Upper lobe of right lung (tissue), 1 donor: ENCODE data around the gene ADAMTS6. TPM values are rescaled to one million over a fixed set of nuclear protein-coding genes. Genes with fewer than 3 reads are reported as not detected.

Experiments
- ATAC-seq: fragments of 200-7000 bp; cut with Tn5 transposase; one replicate; pipeline ENCODE4 v1.9.1; 2020; ENCODE audit warnings: mild to moderate bottlenecking, moderate library complexity
- DNase-seq: peaks from one replicate; pipeline ENCODE4 v3.0.0-alpha.2; 2020
- H3K27ac ChIP-seq: fragments of 200-600 bp; one replicate; pipeline ENCODE4 v1.8.0; 2022
- H3K27me3 ChIP-seq: fragments of 200-600 bp; one replicate; pipeline ENCODE4 v1.8.0; 2022; ENCODE audit warnings: mild to moderate bottlenecking
- H3K36me3 ChIP-seq: fragments of 200-600 bp; one replicate; pipeline ENCODE4 v1.8.0; 2022
- H3K4me1 ChIP-seq: fragments of 200-600 bp; one replicate; pipeline ENCODE4 v1.8.0; 2022
- H3K4me3 ChIP-seq: fragments of 200-600 bp; one replicate; pipeline ENCODE4 v1.8.0; 2022; ENCODE audit warnings: mild to moderate bottlenecking
- H3K9me3 ChIP-seq: fragments of 200-600 bp; one replicate; pipeline ENCODE4 v1.8.0; 2022
- intact Hi-C: fragments of 100-400 bp; cut with DNase I; formaldehyde crosslinking; loops from one replicate; pipeline ENCODE4 v1.11.0; 2022
- total RNA-seq: library from RNA; stranded (reverse); fragmentation: NEBNext Ultra II Directional; extraction: Animal tissue kit (Norgen Biotek cat#: 25700); gene quantifications from one replicate; pipeline ENCODE4 v1.2.1, GENCODE V29; 2021
- TF ChIP-seq, protein P1 (sequence below): fragments of 200-600 bp; IDR thresholded peaks from one replicate; pipeline ENCODE4 v1.8.0; 2022; ENCODE audit warnings: antibody characterized with exemption
- donor health status: DM: no; HTN: yes; CAD: no; lungs with severe emphysema.

Gene ADAMTS6
- total RNA-seq, 1 donor from 2014 or later = 2.3 TPM

DNA sequence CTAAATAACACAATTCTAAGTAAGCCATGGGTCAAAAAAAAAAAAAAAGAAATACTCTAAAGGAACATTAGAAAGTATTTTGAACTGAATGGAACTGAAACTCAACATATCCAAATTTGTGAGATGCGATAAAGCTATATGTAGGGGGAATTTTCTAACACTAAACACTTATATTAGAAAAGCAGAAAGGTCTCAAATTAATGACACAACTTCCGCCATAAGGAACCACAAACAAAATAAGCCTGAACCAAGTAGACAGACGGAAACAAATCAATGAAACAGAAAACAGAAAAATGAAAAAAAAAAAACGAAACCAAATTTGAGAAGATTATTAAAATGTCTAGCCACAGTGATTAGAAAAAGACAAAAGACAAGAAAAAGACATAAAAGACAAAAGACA, 39.9 kb downstream of the ADAMTS6 start:
- H3K27me3 ChIP-seq = no peaks in the 10 kb centered on the region
- no peak overlapping the region for H3K27ac ChIP-seq
- DNase-seq (no peak), ATAC-seq (no peak)
- TF ChIP-seq, protein P1, sequence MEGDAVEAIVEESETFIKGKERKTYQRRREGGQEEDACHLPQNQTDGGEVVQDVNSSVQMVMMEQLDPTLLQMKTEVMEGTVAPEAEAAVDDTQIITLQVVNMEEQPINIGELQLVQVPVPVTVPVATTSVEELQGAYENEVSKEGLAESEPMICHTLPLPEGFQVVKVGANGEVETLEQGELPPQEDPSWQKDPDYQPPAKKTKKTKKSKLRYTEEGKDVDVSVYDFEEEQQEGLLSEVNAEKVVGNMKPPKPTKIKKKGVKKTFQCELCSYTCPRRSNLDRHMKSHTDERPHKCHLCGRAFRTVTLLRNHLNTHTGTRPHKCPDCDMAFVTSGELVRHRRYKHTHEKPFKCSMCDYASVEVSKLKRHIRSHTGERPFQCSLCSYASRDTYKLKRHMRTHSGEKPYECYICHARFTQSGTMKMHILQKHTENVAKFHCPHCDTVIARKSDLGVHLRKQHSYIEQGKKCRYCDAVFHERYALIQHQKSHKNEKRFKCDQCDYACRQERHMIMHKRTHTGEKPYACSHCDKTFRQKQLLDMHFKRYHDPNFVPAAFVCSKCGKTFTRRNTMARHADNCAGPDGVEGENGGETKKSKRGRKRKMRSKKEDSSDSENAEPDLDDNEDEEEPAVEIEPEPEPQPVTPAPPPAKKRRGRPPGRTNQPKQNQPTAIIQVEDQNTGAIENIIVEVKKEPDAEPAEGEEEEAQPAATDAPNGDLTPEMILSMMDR = no peak
- intact Hi-C loops = no loop called here
- H3K9me3 ChIP-seq = no peaks in the 10 kb centered on the region
- H3K4me1 ChIP-seq = no peaks in the 10 kb centered on the region
- H3K36me3 ChIP-seq = no peaks in the 10 kb centered on the region
- no peak overlapping the region for H3K4me3 ChIP-seq

DNA sequence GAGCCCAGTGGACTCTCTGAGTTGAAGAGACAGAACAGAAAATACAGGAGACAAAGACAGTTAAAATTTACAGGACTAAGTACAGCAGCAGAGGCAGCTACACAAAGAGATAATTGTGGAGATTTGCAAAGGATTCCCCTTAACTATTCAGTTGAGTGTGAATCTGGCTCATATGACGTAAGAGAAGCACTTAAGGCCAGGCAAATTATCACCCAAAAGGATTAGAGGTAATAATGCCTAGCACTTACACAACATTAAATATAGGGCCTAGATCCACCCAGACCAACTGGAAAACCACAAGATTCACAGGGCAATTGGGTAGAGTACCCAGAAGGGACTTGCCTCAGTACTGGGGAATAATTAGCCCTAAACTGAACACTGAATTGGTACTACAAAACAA, 41.3 kb downstream of the ADAMTS6 start:
- H3K4me1 ChIP-seq = no peaks in the 10 kb centered on the region
- no peaks in the 10 kb centered on the region for H3K9me3 ChIP-seq
- intact Hi-C loops = no loop called here
- H3K4me3 ChIP-seq = no peak overlapping the region
- no peaks in the 10 kb centered on the region for H3K36me3 ChIP-seq
- DNase-seq (no peak), ATAC-seq (no peak)
- H3K27ac ChIP-seq = no peak overlapping the region
- TF ChIP-seq, protein P1 = no peak
- H3K27me3 ChIP-seq = no peaks in the 10 kb centered on the region

DNA sequence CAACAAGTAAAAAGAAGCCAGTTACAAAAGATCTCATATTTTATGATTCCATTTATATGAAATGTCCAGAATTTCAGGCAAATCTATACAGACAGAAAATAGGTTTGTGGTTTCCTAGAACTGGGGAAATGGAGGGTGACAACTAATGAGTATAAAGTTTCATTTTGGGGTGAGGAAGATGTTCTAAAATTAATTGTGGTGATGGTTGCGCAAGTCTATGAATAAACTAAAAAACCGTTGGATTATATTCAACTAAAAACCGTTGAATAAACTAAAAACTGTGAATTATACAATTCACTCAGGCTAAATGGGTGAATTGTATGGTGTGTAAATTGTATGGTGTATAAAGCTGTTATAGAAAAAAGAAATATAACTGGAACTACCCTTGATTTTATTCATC, 47.6 kb downstream of the ADAMTS6 start:
- Histone ChIP-seq H3K27ac (no peak overlapping the region), H3K9me3 (no peaks in the 10 kb centered on the region), H3K4me1 (no peaks in the 10 kb centered on the region), H3K4me3 (no peak overlapping the region), H3K27me3 (no peaks in the 10 kb centered on the region), H3K36me3 (no peaks in the 10 kb centered on the region)
- TF ChIP-seq, protein P1 = no peak
- ATAC-seq (no peak), DNase-seq (no peak)
- intact Hi-C loops = no loop called here

DNA sequence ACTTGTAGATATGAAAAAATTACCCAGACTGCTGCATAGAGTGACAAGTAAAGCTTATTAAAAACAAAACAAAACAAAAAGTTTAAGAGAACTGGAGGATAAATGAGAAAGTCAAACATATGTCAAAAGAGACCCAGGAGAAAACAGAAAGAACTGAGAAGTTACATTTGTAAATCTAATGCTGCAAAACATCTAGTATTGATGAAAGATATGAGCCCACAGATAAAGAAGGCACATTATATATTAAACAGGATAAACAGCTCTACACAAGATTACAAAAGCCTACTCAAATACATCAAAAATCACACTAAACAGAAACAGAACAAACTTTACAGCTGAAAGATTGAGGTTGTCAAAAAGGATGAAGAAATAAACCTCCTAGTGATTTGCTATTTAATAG, 55.1 kb downstream of the ADAMTS6 start:
- TF ChIP-seq, protein P1 = no peak
- no peaks in the 10 kb centered on the region for H3K27me3 ChIP-seq
- H3K27ac ChIP-seq = no peak overlapping the region
- no peaks in the 10 kb centered on the region for H3K36me3 ChIP-seq
- ATAC-seq (no peak), DNase-seq (no peak)
- no peak overlapping the region for H3K4me3 ChIP-seq
- intact Hi-C loops = no loop called here
- H3K4me1 ChIP-seq = no peaks in the 10 kb centered on the region
- no peaks in the 10 kb centered on the region for H3K9me3 ChIP-seq

DNA sequence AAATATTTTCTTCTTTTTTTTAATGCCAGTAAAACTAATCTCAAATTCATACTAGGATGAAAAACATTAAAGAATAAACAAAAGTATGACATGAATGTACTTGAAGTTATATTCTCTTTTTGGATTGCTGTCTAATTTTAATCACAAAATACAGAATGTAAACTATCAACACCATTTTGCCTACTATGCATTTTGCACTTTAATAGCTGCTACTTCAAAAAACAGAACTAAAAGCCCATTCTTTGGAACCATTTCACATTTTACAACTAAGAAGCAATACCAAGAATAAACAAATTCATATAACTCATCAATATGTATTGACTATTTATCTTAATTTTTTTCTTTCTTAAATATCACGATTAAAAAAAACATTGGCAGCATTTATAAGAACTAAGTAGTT, 58.1 kb downstream of the ADAMTS6 start:
- intact Hi-C loops = no loop called here

More for the DNA sequence above, 58.1 kb downstream of the ADAMTS6 start:
- no peaks in the 10 kb centered on the region for H3K27me3 ChIP-seq
- H3K36me3 ChIP-seq = no peaks in the 10 kb centered on the region
- no peak for ATAC-seq
- H3K4me1 ChIP-seq = no peaks in the 10 kb centered on the region
- TF ChIP-seq, protein P1 = no peak
- DNase-seq = no peak
- no peak overlapping the region for H3K4me3 ChIP-seq
- no peaks in the 10 kb centered on the region for H3K9me3 ChIP-seq
- no peak overlapping the region for H3K27ac ChIP-seq
